HG03342 (cell line): Measurements from ENCODE around the gene CTDSP2.
"Not testable (repeated sequence)": the region's sequence is repeated elsewhere in the genome, so short reads cannot be mapped to it uniquely, and the experiment has no call there.

ENCODE experiments used
- ATAC-seq: cut with Tn5 transposase; IDR thresholded peaks from one replicate; pipeline ENCODE4 v1.9.1; 2021; ENCODE audit warnings: mild to moderate bottlenecking, moderate library complexity; ENCODE audit not compliant: unreplicated experiment

CTDSP2 gene, protein sequence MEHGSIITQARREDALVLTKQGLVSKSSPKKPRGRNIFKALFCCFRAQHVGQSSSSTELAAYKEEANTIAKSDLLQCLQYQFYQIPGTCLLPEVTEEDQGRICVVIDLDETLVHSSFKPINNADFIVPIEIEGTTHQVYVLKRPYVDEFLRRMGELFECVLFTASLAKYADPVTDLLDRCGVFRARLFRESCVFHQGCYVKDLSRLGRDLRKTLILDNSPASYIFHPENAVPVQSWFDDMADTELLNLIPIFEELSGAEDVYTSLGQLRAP

DNA sequence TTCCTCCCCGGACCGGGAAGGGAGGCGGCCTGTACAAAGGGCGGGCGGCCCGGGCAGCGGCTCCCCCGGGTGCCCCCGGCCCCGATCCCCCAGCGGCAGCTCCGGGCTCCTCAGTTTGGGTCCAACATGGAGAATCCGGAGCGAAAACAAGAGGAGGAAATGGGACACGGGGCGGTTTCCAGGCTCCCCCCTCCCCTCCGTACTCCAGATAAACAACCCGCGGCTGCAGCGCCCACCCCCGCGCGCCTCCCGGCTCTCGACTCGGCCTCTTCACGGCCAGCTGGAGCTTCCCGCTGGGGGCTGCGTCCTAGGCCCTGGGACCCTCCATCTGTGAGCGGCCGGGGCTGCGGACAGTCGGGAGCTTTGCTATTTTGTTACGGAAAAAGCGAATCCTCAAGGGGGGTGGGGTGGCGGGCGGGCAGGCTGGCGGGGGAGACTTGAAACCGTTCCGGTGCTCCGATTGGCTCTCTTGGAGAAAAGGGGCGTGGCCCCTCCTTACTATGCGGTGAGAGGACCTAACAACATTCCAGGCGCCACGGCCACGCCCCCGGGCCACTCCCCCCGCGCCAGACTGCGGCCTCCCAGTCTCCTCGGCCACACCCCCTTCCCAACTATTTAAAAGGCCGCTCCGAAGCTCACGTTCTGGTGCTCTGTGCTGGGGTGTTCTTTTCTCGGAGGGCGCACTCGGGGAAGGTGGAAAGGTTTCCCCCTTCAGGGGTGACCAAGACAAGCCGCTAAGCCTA is at the start of gene CTDSP2:
TSS of gene CTDSP2 (minus strand) at position 153 of the 743 bp plus-strand sequence. CDS start 294 bp downstream, outside the sequence.
- ATAC-seq = peak; percentile 33

DNA sequence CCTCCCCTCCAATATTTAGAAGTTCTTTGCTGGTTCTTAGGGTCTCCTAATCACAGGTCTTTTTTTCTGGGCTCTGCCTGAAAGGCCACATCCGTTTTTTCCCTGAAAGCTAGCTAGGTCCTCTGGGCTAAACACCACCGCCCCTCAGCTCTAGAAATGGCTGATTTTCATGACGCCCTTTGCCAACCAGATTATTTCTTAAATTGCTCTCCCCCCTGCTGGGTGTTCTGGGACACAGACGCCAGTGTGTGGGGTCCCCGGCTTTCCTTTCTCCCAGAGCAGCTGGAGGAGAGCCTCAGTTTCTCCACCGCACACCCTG is 49.5 kb upstream of the CTDSP2 start:
- ATAC-seq = no peak

DNA sequence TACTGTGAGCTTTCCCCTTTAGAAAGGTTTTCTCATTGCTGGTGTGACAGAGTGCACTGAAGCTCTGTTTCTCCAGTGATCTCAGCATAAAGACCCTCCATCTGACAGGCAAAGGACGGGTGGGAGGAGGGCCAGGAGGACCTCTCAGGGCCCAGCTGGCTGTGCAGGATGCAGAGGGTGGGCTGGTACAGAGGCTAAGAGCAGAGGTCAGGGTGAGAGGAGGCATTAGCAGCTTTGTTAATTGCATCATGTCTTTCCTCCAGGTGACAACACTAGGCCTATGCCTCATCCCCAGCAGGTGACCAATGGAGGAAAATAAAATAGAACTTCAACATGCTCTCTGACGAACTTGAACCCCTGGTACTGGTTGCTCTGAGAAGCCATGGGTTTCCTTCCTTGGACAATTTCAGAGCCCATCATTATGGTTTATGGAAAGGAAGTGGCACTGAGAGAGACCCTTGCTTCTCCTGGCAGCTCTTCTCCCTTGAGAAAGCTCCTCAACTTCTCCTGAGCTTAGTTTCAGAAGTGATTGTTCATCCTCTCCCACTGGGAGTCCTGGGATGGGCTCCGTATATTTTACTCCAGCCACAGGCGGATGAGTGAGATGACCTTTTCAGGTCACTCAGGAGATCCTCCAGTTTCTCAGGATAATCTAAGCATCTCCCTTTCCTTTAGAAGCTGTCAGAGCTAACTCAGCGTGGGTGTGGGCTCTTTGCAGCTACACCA is 49.0 kb upstream of the CTDSP2 start:
- no peak for ATAC-seq

DNA sequence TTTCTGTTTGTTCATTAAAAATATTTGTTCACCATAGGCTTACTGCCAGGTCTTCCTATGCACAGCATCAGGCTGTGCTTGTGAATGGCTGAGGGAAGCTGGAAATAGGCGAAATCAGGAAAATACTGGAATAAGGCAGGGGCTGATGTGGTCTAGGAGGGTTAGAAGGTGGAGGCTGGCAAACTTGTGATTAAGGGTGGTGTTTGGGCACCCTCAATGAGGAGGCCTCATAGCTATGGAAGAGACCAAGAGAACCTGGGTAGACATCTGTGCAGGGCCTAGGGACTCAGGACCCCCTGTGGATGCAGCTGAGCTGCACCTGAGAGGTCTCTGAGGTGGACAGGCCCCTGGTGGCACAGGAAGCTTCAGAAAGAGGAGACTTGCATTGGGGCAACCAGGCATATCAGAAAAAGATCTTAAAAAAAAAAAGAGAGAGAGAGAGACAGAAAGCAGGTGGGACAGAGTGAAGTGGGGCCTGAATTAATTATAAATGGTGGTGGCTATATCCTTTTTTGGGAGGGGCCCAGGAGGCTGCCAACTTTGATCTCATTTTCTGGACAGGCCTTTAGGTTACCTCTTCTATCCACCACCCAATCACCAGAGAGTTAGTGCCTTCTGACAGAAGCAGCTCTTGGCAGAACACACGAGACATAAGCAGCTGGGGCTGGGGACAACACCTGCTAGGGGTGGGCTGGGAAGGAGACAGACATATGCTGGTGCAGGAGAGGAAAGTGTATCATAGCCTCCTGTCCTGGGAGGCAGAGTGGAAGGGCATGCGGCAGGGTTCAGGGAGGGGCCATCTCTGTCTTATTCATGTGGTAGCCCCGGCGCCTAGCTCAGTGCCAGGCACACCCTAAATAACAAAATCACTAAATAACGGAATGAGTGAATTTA is 48.1 kb upstream of the CTDSP2 start:
- no peak for ATAC-seq

DNA sequence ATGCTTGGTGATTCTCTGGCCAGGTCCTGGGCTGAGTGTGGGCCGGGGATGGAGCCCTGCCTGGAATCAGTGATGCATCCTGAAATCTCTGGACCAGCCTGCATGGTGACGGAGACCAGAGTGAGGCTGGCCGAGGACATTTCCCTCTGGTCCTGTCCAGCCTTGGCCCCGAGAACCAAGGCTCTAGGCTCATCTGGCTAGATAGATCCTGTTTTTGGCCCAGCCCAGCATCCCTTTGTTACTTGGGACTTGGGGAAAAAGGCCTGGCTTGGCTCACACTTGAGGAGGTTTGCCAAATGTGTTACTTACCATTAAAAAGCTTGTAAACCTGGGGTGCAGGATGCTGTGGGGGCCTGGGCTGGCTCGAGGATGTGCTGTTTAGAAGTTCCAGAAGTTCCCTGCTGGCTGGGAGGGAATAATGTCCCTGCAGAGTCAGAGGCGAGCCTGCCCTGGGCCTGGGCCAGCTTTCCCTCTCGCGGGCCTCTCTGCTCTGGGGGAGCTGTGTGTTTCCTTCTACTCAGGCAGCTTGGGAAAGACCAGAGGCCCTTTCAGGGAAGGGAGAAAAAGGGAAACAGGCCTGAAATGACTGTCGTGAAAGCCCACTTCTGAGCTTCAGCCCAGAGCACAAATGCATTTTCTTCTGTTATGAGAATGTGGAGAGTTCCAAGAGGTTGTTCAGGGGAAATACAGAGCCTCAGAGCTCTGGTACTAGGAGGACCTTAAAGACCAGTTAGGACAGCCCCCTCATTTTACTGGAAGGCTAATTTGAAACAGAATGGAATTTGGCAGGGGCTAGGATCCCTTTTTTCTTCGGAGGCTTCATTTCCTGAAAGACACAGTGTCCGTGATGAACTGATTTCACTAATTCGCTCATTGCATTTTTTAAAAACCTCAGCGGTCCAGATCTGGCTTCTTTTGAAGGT is 47.2 kb upstream of the CTDSP2 start:
- ATAC-seq = no peak

DNA sequence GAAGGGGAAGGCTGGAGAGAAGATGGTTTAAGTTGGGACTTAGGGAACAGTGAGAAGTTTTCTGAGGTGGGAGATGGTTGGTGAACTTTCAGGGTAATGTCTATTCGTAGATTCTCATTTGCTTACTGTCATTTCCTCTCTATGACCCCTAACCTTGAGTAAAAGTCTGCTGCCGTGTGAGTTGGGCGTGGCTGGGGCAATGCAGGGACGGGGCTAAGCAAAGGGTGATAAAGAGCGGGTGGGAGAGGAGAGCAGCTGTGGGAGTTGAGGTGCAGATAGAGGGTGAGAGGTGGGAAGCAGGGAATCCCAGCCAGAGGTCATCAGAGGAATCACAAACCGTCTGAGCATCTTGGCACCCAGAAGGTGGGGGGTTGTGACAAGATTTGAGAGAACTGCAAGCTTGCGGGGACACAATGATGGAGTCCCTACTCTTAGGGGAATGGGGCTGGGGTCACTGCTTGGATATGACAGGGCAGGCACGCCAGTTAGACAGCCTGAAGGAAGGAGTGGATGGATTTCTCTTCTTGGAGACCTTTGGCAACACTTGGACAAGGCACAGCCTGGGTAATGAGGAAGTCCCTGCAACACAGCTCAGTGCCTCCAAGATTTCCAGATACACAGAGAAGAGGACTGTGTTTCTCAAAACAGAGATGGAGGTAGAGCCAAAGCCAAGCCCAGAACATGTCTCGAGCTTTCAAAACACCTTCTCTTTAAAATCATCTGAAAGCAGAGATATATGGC is 45.9 kb upstream of the CTDSP2 start:
- ATAC-seq = no peak

DNA sequence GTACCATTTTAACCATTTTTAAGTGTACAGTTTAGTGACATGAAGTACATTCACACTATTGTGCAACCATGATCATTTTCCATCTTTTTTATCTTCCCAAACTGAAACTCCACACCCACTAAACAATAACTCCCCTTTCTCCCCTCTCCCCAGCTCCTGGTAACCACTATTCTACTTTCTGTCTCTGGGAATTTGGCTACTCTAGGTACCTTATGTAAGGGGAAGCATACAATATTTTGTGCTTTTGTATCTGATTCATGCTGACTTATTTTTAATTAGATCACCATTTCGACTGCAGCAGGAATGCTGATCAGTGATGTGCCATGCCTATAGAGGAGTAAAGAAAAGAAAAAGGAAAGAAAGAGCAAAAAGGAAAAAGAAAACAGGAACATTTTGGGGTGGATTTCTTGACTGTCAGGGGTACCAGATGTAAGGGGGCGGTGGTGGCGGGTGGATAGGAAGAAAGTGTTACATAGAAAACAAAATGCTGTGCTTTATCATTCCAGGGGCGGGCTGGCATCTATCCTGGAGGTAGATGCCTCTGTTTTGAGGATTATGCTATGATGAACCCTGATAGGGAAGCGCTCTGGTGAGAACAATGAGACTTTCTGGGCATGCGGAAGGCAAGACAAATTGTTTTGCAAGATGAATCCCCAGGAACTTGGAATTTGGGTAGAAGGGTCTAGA is 45.2 kb upstream of the CTDSP2 start:
- no peak for ATAC-seq

DNA sequence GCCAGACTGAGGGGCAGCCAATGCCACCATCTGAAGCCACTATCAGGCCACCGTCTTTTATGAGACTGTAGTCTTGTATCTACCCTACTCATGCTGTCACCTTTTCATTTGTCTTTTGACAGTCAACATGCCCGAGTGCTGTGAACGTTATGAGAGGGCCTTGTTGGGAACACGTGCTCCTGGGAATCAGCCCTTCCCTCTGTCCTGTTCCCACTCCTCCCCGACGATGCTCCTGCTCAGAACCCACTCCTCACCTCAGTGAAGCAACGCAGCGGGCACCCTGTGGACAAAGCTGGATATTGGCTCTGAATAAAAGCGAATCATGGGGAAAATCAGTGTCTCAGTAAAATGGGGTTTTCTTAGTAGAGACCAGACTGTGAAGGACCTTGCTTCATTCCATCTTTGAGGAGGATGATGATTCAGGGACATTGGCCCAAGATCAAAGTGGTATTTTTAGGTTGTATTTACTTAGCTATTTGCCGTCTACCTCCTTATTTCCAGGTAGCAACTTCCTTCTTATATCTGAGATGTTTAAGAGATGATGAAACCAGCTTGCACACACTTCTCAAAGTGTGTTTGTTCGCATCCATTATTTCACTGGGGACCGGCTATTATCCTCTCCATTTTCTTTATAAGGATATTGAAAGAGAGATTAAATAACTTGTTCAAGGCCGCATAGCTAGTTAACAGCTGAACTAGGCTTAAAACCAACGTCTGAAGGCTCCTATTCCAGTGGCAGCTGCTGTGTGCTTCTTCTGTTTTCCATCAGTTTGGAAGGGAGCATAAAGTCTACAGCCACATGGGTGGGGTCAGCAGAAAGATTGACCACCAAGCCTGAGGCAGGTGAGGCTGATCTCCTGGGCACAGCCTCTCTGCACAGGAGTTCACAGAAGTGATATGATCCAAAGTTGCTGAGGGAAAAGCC is 43.9 kb upstream of the CTDSP2 start:
- no peak for ATAC-seq

DNA sequence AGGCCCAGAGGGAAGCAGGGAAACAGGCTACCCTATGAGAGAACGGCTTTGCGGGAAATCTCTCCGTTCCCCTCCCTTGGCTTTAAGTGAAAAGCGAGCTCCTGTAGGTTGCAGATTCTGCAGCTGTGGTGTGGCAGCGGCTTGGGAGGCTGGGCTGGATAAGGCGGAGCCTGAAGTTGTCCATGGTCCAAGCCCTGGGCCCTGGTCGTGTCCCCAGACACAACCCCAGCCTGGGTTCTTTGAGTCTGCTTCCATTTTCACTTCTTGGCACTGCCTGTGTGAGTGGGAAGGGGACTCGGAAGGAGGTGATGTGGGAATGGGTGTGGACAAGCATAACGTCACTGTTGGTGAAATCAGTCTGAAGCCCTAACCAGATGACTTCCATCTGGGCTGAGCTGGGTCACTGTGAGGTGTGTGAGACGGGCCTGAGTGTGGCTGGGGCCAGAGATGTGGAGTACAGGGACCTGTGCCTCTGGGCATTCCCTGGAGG is 43.0 kb upstream of the CTDSP2 start:
- ATAC-seq = no peak

DNA sequence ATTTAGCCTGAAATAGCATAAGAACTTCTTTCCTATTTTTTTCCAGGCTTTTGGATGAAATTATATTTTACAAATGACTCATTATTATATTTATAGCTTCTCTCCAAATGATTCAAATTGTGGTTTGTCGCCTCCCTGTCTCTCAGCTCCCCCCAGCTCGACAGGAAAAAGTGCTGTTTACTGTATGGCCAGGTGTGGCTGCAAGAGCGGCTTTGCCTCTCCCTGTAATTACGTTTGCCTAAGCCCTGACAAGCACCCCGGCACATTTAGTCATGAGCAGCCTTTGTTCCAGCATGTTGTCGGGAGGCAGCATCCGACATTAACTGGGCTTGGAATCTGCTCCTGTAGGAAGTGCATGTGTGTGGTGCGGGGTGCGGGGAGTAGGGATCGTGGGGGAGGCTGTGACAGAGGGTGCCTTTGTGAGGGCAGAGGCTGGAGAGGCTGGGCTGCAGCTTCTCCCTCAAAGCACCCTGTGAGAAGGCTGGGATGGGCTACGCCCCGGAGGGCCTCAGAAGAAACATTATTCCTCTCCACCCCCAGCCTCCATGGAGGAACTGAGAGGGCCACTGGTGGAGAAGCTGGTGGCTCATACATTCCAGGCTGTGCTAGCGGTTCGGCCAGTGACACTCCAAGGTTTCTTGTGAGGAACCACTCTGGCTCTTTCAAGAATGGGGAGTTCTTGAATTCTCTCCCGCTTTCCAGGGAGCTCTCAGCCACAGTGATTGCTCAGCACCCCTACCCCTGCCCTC is 42.1 kb upstream of the CTDSP2 start:
- no peak for ATAC-seq

DNA sequence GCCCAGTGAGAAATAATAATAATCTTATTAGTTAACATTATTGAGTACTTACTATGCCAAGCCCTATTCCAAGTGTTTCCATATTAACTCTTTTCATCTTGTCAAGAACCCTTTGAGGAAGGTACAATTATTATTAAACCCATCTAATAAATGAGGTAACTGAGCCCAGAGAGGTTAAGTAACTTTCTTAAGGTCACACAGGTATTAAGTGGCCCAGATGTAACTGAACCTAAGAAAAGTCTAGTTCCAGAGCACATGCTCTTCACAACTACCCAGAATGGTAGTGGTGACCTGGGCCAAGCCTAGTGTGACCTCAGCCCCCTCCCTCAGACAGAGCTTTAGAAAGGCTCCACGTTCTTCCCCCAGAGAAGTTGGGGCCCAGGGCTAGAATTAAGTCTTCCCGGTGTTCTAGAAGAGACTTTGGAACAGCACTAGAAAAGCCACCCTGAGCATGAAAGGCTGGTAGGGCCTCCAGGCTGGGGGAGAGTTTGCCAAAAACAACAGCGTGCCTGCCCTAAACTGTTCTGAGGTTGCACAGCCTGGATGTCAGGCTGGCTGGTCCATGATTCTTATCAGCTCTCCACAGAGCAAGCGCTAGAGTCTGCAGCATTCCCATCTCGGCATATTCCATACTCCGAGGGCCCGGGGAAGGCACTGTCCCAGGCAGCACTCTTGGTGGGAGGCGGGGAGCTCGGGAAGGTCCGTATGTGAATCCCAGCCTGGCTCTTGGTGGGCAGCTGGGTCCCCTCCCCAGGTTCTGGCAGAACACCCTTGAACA is 41.3 kb upstream of the CTDSP2 start:
- ATAC-seq = no peak

DNA sequence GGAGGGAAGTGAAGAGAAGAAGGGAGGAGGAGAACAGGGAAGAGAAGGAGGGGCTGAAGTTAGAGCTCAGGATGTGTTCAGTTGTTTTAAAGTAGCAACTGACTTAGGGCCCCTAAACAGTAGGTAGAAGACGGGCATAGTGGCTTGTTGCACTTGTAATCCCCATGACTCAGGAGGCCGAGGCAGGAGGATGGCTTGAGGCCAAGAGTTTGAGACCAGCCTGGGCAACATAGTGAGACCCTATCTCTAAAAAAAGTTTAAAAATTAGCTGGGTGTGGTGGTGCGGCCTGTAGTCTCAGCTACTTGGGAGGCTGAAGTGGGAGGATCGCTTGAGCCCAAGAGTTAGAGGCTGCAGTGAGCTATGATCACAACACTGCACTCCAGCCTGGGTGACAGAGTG is 40.4 kb upstream of the CTDSP2 start:
- not testable (repeated sequence) for ATAC-seq

DNA sequence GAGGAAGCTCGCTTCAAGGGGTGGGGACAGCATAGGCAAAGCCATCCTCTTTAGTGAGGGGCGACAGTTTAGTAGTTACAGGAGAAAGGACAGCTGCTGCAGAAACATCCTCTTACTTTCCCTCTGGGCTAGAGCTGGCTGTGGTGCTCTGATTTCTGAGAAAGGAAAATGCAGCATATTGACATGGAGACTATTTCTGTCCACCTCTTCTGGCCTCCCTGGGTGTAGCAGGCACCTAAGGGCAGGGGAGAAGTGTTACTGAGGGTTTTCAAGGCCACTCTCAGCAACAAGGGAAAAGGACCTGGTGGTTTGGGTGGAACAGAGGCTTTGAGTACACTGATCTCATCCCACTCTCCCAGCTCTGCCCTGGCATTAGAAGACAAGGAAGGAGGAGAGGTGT is 40.0 kb upstream of the CTDSP2 start:
- ATAC-seq = no peak

DNA sequence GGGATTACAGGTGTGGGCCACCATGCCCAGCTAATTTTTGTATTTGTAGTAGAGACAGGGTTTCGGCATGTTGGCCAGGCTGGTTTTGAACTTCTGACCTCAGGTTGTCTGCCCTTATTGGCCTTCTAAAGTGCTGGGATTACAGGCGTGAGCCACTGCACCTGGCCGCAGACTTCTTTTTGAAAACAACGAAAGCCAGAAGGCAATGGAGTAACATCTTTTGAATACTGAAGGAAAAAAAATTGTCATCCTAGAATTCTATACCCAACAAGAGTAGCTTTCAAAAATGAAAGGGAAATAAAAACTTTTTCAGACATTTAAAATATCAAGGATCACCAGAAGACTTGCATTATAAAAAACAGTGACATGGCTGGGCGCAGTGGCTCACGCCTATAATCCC is 38.7 kb upstream of the CTDSP2 start:
- ATAC-seq = no peak

DNA sequence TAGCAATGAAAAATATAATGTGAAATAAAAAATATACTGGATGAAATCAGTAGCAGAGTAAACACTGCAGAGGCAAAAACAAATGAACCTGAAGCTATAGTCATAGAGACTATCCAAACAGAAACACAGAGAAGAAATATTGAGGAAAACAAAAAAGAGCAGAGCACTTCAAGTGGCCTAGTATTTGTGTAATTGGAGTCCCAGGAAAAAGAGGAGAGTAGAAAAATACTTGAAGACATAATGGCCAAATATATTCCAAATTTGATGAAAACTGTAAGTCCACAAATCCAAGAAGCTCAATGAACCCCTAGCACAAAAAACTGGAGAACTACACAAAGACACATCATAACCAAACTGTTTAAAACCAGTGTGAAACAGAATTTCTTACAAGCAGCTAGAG is 37.2 kb upstream of the CTDSP2 start:
- no peak for ATAC-seq

DNA sequence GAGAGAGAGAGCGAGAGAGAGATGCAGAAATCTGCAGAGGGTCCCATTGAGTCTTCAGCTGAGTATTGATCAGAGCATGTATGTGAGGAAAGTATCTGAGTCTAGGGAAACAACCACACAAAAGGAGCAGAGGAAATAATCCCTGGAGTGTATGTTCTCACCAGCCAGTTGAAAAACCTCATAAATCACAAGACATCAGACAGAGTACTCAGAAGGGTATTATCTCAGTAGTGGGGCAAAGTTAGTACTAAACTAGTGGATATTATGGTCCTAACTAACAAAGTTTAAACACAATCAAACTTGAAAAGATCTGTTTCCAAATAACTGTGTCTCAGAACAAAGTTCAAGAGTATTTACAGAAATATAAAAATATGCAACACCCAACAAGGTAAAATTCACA is 36.5 kb upstream of the CTDSP2 start:
- no peak for ATAC-seq
